Type B pancreatic cell (in vitro differentiated cells): ENCODE results near the gene LUC7L3. TPM values are rescaled to one million over a fixed set of nuclear protein-coding genes. Genes with fewer than 3 reads are reported as not detected.

Experiments used
- DNase-seq: peaks from one replicate; pipeline ENCODE4 v3.0.0; 2021; ENCODE audit warnings: mixed read lengths; ENCODE audit not compliant: unreplicated experiment; ENCODE audit errors: extremely low spot score
- H3K27ac Mint-ChIP-seq: 2 replicates; pipeline ENCODE4 v1.8.0; 2021; ENCODE audit warnings: mild to moderate bottlenecking, mixed read lengths
- H3K27me3 Mint-ChIP-seq: 2 replicates; pipeline ENCODE4 v1.8.0; 2021; ENCODE audit warnings: mixed read lengths
- H3K36me3 Mint-ChIP-seq: 2 replicates; pipeline ENCODE4 v1.8.0; 2021; ENCODE audit warnings: mixed read lengths
- H3K4me1 Mint-ChIP-seq: one replicate; pipeline ENCODE4 v1.8.0; 2021; ENCODE audit warnings: mixed read lengths; ENCODE audit not compliant: unreplicated experiment
- H3K4me3 Mint-ChIP-seq: 2 replicates; pipeline ENCODE4 v1.8.0; 2021; ENCODE audit warnings: mild to moderate bottlenecking, mixed read lengths
- H3K9me3 Mint-ChIP-seq: 2 replicates; pipeline ENCODE4 v1.8.0; 2021; ENCODE audit warnings: mixed read lengths
- CTCF ChIP-seq: fragments of 200-600 bp; sonication (generic); conservative IDR thresholded peaks from 2 replicates; pipeline ENCODE4 v1.5.0; 2021; ENCODE audit warnings: antibody characterized with exemption, mild to moderate bottlenecking
- total RNA-seq: library from RNA; stranded (reverse); gene quantifications from 2 replicates; pipeline ENCODE4 v1.2.1, GENCODE V29; 2021; ENCODE audit warnings: low replicate concordance

Gene LUC7L3
- total RNA-seq, 1 donor from 2014 or later, result 157 TPM

- H3K27ac Mint-ChIP-seq, result no peak within 1 kb of the TSS
- peaks cover 32% of the 10 kb centered on the region for H3K4me1 Mint-ChIP-seq
- no peaks in the 10 kb centered on the region for H3K27me3 Mint-ChIP-seq
- H3K4me3 Mint-ChIP-seq, result peak within 1 kb of the TSS; percentile 8
- H3K9me3 Mint-ChIP-seq, result no peaks in the 10 kb centered on the region
- TF ChIP-seq CTCF, result no peak
- no peaks in the 10 kb centered on the region for H3K36me3 Mint-ChIP-seq
- no peak for DNase-seq
Measured at GRCh38 chr17:50767446-50767845, 48.0 kb downstream of the LUC7L3 start, which contains the start of gene ANKRD40CL. Gene ANKRD40CL (minus strand): TSS chr17:50767518. CDS start chr17:50766913, 605 bp downstream.

DNA sequence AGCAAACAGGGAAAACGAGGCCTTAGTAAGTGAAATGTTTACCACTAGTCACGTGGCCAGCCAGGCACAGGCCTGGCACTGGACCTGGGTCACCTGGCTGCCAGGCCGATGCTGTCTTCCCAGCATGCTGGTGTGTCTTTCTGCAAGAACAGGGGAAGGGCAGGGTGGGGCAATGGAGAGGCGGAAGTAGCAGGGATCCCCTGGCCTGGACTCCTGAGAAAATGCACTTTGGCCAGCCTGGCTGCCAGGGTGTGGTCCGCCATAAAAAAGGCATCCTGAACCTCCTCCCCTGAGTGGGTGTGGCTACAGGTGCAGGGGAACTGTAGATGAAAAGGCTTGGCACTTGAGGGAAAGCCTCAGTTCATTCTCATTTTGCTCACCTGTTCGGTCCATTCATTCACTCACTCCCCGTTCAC, 49.0 kb downstream of the LUC7L3 start:
- TF ChIP-seq CTCF, result no peak
- H3K27ac Mint-ChIP-seq, result no peak overlapping the region
- no peak overlapping the region for H3K4me3 Mint-ChIP-seq
- no peaks in the 10 kb centered on the region for H3K27me3 Mint-ChIP-seq
- H3K4me1 Mint-ChIP-seq, result peaks cover 24% of the 10 kb centered on the region
- no peaks in the 10 kb centered on the region for H3K9me3 Mint-ChIP-seq
- no peaks in the 10 kb centered on the region for H3K36me3 Mint-ChIP-seq
- peak; percentile 67 for DNase-seq

DNA sequence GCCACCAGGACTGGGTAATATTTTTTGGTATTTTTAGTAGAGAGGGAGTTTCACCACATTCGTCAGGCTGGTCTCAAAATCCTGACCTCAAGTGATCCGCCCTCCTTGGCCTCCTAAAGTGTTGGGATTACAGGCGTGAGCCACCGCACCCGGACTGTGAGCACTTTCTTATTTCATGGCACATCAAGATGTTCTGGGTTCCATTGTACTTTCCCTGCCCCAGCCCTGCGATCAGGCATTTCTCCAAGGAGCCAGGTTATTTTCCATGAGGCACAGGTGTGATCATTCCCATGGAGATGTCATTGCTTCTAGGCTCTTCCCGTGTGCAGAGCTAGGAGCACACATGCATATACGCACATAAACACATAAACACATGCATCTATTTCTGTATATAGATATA, 50.5 kb downstream of the LUC7L3 start:
- H3K27me3 Mint-ChIP-seq, result no peaks in the 10 kb centered on the region
- no peak overlapping the region for H3K27ac Mint-ChIP-seq
- H3K4me3 Mint-ChIP-seq, result no peak overlapping the region
- no peaks in the 10 kb centered on the region for H3K9me3 Mint-ChIP-seq
- peaks cover 12% of the 10 kb centered on the region for H3K4me1 Mint-ChIP-seq
- H3K36me3 Mint-ChIP-seq, result no peaks in the 10 kb centered on the region
- no peak for TF ChIP-seq CTCF
- DNase-seq, result peak; percentile 37

- Mint-ChIP-seq H3K36me3 (no peaks in the 10 kb centered on the region), H3K27me3 (no peaks in the 10 kb centered on the region), H3K4me1 (peaks cover 8% of the 10 kb centered on the region), H3K4me3 (no peak overlapping the region), H3K9me3 (no peaks in the 10 kb centered on the region), H3K27ac (no peak overlapping the region)
- TF ChIP-seq CTCF, result no peak
- DNase-seq, result peak; percentile 3
Measured at GRCh38 chr17:50770346-50770745, 50.9 kb downstream of the LUC7L3 start.

DNA sequence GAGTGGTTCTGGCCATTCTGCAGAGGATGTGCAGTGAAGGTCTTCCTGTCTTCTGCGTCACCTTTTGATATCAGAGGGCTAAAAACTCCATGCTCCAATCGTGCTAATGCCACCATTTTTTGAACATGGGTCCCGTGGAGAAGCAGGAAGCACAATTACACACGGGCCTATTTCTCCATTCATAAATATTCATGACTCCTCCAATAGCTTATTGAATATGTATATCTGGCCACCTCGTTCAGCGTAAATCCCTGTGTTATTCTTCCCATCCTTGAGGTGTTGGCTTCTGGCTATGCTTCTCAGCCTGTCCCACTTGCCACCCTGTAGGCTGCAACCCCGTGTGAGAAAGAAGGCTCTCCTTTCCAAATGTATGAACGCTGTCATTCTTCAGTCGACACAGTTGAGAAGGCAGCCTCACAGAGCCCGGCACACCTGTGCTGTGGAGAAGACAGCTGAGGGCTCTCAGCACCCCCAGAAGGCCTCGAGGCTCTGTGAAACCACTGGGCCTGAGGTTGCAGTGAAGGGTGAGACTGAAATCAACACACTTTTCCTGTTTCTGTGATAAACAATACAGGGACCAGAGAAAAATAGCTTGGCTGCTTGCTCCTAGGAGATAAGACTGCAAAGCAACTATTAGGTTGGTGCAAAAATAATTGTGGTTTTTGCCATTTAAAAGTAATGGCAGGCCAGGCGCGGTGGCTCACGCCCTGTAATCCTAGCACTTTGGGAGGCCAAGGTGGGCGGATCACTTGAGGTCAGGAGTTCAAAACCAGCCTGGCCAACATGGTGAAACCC, 52.8 kb downstream of the LUC7L3 start:
- Mint-ChIP-seq H3K27ac (no peak overlapping the region), H3K4me1 (no peaks in the 10 kb centered on the region), H3K9me3 (no peaks in the 10 kb centered on the region), H3K4me3 (no peak overlapping the region), H3K27me3 (no peaks in the 10 kb centered on the region), H3K36me3 (no peaks in the 10 kb centered on the region)
- DNase-seq, result no peak
- TF ChIP-seq CTCF, result no peak
